ENCODE measurements around the gene CRKL. TPM values are rescaled to one million over a fixed set of nuclear protein-coding genes. Genes with fewer than 3 reads are reported as not detected.
A peak's percentile ranks its signal among the peaks of the same experiment; 100 is the strongest.

The CRKL gene
- polyA plus RNA-seq, 1 of the 3 experiments (the other 2 are of a cell fraction): 9.6 TPM

DNA sequence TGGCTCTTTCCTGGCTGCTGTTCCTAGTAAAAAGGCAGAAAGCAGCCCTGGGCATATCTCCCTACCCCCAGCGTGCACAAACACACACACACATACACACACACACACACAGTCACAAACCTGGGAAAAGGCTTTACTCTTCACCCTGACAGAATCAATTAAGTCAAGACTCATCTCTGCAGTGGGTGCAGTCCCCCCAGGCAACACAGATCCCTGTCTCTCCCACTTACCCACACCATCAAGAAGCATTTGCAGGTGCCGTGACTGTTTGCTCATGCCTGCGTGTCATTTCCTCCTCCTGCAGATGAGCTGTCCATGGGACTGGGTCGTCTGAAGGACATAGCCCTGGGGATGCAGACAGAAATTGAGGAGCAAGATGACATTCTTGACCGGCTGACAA is 29.8 kb upstream of the CRKL start:
- H3F3A ChIP-seq (replicated peaks; ENCODE audit: insufficient read depth): peaks cover 14% of the 10 kb centered on the region
- CTCF ChIA-PET: no interaction called here
- H3K9me3 ChIP-seq: no peaks in the 10 kb centered on the region
- H3K9me2 ChIP-seq: no peaks in the 10 kb centered on the region
- DNase-seq: peak; percentile 77
- WGBS (ENCODE audit: low lambda C conversion rate): 45% methylated on average over 5 of the region's 5 CpGs
- peaks cover 12 to 21% of the 10 kb centered on the region in 2 experiments for H3K36me3 ChIP-seq (replicated peaks in 1 of 2; ENCODE audit: control insufficient read depth in 1 of 2, insufficient read depth in 2 of 2, low read length in 1 of 2)
- peak overlapping the region in 1 of 2 experiments; percentile 51; a peak in 2 of 4 replicates for H3K27ac ChIP-seq (ENCODE audit: low read depth in 2 of 2, low read length in 1 of 2)
- POLR2A ChIA-PET: interaction anchor here (1.0 kb wide), 1 partner anchor 95 kb away, joined by 4 read pairs; the partner anchor contains the start of gene LZTR1
- H3K4me2 ChIP-seq: no peak overlapping the region
- no peak overlapping the region for H3K4me3 ChIP-seq (ENCODE audit: low read depth in 2 of 2, low read length in 1 of 2)
- no peaks in the 10 kb centered on the region for H3K79me2 ChIP-seq (ENCODE audit: insufficient read depth)
- peaks cover 0 to 33% of the 10 kb centered on the region in 2 experiments; a peak in 1 of 4 replicates for H3K4me1 ChIP-seq (ENCODE audit: control insufficient read depth in 1 of 2, insufficient read depth in 2 of 2, low read depth in 1 of 2, low read length in 1 of 2)
- H4K20me1 ChIP-seq (ENCODE audit: insufficient read depth): no peaks in the 10 kb centered on the region
- H3K9ac ChIP-seq: no peak overlapping the region
- no peak overlapping the region for H2AFZ ChIP-seq (ENCODE audit: low read depth)
- H3K27me3 ChIP-seq (ENCODE audit: insufficient read depth): no peaks in the 10 kb centered on the region
- TF ChIP-seq RFX5 (IDR thresholded peaks at IDR 0.05; ENCODE audit: low read length): no peak
- TF ChIP-seq MXI1 (IDR thresholded peaks at IDR 0.05; ENCODE audit: low read depth, low read length): peak; percentile 82
- TF ChIP-seq EZH2phosphoT487 (IDR thresholded peaks at IDR 0.05; ENCODE audit: borderline replicate concordance, low read depth): no peak
- peak; percentile 74 for TF ChIP-seq CHD2 (IDR thresholded peaks at IDR 0.05; ENCODE audit: low read length, partially characterized antibody)
- TF ChIP-seq FOXJ3 (CRISPR knock-in tag; IDR thresholded peaks at IDR 0.05): peak; percentile 90
- no peak for TF ChIP-seq TCF12 (IDR thresholded peaks at IDR 0.05)
- TF ChIP-seq MEF2A (IDR thresholded peaks at IDR 0.05; ENCODE audit: borderline replicate concordance, low read depth): no peak
- TF ChIP-seq, protein P1, sequence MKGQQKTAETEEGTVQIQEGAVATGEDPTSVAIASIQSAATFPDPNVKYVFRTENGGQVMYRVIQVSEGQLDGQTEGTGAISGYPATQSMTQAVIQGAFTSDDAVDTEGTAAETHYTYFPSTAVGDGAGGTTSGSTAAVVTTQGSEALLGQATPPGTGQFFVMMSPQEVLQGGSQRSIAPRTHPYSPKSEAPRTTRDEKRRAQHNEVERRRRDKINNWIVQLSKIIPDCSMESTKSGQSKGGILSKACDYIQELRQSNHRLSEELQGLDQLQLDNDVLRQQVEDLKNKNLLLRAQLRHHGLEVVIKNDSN (IDR thresholded peaks at IDR 0.05; ENCODE audit: borderline replicate concordance, low read depth): no peak
- TF ChIP-seq, protein P2, sequence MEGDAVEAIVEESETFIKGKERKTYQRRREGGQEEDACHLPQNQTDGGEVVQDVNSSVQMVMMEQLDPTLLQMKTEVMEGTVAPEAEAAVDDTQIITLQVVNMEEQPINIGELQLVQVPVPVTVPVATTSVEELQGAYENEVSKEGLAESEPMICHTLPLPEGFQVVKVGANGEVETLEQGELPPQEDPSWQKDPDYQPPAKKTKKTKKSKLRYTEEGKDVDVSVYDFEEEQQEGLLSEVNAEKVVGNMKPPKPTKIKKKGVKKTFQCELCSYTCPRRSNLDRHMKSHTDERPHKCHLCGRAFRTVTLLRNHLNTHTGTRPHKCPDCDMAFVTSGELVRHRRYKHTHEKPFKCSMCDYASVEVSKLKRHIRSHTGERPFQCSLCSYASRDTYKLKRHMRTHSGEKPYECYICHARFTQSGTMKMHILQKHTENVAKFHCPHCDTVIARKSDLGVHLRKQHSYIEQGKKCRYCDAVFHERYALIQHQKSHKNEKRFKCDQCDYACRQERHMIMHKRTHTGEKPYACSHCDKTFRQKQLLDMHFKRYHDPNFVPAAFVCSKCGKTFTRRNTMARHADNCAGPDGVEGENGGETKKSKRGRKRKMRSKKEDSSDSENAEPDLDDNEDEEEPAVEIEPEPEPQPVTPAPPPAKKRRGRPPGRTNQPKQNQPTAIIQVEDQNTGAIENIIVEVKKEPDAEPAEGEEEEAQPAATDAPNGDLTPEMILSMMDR (IDR thresholded peaks at IDR 0.05): no peak
- TF ChIP-seq NRF1 (IDR thresholded peaks at IDR 0.05; ENCODE audit: low read depth, low read length): no peak
- TF ChIP-seq, protein P3, sequence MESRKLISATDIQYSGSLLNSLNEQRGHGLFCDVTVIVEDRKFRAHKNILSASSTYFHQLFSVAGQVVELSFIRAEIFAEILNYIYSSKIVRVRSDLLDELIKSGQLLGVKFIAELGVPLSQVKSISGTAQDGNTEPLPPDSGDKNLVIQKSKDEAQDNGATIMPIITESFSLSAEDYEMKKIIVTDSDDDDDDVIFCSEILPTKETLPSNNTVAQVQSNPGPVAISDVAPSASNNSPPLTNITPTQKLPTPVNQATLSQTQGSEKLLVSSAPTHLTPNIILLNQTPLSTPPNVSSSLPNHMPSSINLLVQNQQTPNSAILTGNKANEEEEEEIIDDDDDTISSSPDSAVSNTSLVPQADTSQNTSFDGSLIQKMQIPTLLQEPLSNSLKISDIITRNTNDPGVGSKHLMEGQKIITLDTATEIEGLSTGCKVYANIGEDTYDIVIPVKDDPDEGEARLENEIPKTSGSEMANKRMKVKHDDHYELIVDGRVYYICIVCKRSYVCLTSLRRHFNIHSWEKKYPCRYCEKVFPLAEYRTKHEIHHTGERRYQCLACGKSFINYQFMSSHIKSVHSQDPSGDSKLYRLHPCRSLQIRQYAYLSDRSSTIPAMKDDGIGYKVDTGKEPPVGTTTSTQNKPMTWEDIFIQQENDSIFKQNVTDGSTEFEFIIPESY (IDR thresholded peaks at IDR 0.05; ENCODE audit: borderline replicate concordance, low read depth): no peak
- TF ChIP-seq EP300 (IDR thresholded peaks at IDR 0.05; ENCODE audit: borderline replicate concordance in 1 of 2, low read depth in 1 of 2, low read length in 1 of 2): peak in 1 of 2 experiments; percentile 91; a peak in 2 of 4 replicates
- TF ChIP-seq, protein P4, sequence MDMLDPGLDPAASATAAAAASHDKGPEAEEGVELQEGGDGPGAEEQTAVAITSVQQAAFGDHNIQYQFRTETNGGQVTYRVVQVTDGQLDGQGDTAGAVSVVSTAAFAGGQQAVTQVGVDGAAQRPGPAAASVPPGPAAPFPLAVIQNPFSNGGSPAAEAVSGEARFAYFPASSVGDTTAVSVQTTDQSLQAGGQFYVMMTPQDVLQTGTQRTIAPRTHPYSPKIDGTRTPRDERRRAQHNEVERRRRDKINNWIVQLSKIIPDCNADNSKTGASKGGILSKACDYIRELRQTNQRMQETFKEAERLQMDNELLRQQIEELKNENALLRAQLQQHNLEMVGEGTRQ (IDR thresholded peaks at IDR 0.05; ENCODE audit: borderline replicate concordance, low read depth, low read length): no peak
- no peak for TF ChIP-seq YY1 (IDR thresholded peaks at IDR 0.05; ENCODE audit: low read depth)
- TF ChIP-seq GATA2 (CRISPR knock-in tag; IDR thresholded peaks at IDR 0.05): peak; percentile 77
- no peak for TF ChIP-seq FOSL2 (IDR thresholded peaks at IDR 0.05; ENCODE audit: borderline replicate concordance, low read depth)
- TF ChIP-seq RXRA (IDR thresholded peaks at IDR 0.05; ENCODE audit: borderline replicate concordance, low read depth): no peak
- TF ChIP-seq NFIC (IDR thresholded peaks at IDR 0.05; ENCODE audit: borderline replicate concordance): no peak
- TF ChIP-seq POLR2AphosphoS5 (IDR thresholded peaks at IDR 0.05; ENCODE audit: low read depth, low read length): no peak
- TF ChIP-seq FOXM1 (IDR thresholded peaks at IDR 0.05; ENCODE audit: low read depth): no peak
- TF ChIP-seq JUND (IDR thresholded peaks at IDR 0.05): no peak
- no peak for TF ChIP-seq GABPA (IDR thresholded peaks at IDR 0.05; ENCODE audit: low read depth)
- TF ChIP-seq, protein P5, sequence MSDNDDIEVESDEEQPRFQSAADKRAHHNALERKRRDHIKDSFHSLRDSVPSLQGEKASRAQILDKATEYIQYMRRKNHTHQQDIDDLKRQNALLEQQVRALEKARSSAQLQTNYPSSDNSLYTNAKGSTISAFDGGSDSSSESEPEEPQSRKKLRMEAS (IDR thresholded peaks at IDR 0.05; ENCODE audit: low read depth): no peak
- TF ChIP-seq, protein P6, sequence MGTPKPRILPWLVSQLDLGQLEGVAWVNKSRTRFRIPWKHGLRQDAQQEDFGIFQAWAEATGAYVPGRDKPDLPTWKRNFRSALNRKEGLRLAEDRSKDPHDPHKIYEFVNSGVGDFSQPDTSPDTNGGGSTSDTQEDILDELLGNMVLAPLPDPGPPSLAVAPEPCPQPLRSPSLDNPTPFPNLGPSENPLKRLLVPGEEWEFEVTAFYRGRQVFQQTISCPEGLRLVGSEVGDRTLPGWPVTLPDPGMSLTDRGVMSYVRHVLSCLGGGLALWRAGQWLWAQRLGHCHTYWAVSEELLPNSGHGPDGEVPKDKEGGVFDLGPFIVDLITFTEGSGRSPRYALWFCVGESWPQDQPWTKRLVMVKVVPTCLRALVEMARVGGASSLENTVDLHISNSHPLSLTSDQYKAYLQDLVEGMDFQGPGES (IDR thresholded peaks at IDR 0.05; ENCODE audit: low read depth, low read length): no peak
- TF ChIP-seq ELF1 (IDR thresholded peaks at IDR 0.05): no peak
- TF ChIP-seq TEAD4 (IDR thresholded peaks at IDR 0.05; ENCODE audit: borderline replicate concordance, insufficient read depth): no peak
